ENCODE results near the gene C10orf105.
A peak's percentile ranks its signal among the peaks of the same experiment; 100 is the strongest.

The C10orf105 gene

DNA sequence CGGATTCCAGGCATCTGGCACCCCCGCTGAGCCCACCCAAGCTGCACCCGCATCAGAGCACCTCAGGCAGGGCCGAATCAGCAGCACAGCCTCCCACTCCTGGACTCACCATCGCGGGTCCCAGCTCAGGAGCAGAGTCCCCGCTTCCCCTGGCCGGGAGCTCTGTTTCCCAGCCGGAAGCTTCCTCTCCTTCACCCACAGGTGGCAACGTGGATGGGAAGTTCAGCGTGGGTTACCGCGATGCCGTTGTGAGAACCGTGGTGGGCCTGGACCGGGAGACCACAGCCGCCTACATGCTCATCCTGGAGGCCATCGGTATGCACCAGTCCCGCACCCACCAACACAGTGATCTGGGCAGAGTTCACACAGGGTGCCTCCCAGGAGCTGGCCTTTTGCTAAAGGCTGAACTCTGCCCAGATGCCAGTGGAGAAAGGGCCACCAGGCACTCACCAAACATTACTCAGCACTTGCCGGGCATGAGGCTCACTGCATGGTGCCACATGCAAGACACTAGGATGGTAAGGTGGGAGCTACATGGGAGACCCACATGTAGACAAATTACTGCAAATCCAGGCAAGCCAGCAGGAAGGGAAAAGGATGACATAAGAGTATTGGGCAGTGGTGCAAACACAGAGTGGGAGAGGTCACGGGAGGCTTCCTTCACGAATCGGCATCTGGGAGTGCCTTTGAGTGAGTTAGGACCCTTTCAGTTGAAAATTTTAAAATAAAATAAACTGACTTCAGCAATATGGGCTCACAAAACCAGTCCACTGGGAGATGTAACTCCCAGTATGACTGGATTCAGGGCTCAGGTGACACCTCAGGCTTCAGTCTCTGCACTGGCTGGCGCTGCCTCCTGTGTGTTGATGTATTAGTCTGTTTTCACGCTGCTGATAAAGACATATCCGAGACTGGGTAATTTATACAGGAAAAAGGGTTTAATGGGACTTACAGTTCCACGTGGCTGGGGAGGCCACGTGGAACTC is 10.4 kb downstream of the C10orf105 start:
- H3K27ac ChIP-seq: no peak overlapping the region
- TF ChIP-seq, protein P1, sequence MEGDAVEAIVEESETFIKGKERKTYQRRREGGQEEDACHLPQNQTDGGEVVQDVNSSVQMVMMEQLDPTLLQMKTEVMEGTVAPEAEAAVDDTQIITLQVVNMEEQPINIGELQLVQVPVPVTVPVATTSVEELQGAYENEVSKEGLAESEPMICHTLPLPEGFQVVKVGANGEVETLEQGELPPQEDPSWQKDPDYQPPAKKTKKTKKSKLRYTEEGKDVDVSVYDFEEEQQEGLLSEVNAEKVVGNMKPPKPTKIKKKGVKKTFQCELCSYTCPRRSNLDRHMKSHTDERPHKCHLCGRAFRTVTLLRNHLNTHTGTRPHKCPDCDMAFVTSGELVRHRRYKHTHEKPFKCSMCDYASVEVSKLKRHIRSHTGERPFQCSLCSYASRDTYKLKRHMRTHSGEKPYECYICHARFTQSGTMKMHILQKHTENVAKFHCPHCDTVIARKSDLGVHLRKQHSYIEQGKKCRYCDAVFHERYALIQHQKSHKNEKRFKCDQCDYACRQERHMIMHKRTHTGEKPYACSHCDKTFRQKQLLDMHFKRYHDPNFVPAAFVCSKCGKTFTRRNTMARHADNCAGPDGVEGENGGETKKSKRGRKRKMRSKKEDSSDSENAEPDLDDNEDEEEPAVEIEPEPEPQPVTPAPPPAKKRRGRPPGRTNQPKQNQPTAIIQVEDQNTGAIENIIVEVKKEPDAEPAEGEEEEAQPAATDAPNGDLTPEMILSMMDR (conservative IDR thresholded peaks at IDR 0.05): no peak

DNA sequence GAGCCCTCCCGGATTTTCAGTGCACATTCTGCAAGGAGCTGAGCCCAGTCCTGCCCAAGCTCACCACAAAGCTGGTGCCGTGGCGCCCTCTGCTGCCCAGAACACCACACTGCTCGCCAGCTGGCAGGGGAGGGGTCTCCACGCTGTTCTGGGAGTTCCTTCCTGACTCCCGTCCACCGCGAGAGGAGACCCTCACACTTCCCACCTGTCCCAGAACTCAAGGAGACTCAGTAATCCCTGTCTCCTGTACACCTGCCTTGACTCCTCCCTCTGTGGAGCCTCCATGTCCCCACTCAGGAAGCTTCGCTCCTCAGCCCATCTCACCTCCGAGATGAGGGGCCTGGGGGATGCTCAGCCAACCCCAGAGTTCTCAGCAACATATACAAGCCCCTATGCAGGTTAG is 11.3 kb downstream of the C10orf105 start:
- H3K27ac ChIP-seq: no peak overlapping the region
- TF ChIP-seq, protein P1 (conservative IDR thresholded peaks at IDR 0.05): peak; percentile 90

DNA sequence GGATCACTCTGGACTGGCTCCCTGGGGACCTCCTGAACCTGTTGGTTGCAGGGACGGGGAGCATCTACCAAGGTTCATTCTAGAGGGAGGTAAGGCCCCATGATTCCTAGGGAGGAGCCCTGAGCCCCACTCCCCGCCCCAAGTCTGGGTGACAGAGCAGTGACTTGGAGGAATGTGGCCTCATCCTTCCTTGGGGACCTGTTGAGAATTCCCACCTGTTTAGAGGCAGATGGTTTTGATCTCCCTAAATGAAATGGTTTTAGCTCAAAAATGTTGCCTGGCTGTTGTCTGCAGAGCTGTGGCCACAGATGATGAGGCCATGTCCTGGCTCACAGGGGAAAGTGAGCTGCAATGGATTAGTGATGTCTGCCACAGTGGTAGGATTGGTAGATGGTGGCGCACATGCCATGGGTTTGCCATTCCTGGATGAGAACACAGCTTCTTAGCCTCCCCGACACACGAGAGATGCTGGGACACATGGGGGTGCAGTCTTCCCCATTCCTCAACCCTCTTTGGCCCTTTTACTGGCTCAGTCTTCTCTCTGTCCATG is 12.3 kb downstream of the C10orf105 start:
- TF ChIP-seq, protein P1 (conservative IDR thresholded peaks at IDR 0.05): no peak
- H3K27ac ChIP-seq: no peak overlapping the region

DNA sequence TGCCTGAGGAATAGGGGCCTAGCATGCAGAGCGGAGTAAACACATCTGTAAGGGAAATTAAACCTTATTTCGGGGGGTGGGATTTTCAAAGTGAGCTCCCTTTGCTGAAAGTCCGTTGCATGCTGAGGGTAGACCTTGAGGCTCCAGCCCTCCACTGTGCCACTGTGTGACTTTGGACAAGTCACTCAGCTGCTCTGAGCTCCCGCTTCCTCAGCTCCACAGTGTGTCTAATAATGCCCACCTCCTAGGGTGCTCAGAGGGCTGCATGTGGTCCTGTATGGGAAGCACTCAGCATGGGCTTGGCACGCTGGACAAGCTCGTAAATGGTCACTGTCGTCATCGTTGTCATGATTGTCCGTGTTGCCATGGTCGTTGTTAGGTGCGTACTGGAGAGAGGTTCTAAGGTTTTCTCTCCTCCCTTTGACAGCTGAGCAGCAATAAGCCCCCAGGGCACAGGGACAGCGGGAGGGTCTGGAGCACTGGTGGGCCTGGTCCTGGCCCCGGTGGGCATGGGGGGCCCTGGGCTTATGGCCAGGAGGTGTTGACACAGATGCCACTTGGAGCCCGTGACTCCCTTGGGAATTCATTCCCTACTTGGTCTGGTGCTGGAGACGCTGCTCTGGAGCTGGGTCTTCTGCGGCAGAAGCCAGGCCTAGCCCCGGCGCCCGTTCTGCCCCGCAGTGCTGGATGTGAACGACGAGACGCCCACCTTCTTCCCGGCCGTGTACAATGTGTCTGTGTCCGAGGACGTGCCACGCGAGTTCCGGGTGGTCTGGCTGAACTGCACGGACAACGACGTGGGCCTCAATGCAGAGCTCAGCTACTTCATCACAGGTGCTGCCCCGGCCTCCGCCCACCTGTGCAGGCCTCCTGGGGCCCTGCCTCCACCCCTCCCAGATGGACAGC is 13.1 kb downstream of the C10orf105 start:
- H3K27ac ChIP-seq: no peak overlapping the region
- TF ChIP-seq, protein P1 (conservative IDR thresholded peaks at IDR 0.05): no peak

DNA sequence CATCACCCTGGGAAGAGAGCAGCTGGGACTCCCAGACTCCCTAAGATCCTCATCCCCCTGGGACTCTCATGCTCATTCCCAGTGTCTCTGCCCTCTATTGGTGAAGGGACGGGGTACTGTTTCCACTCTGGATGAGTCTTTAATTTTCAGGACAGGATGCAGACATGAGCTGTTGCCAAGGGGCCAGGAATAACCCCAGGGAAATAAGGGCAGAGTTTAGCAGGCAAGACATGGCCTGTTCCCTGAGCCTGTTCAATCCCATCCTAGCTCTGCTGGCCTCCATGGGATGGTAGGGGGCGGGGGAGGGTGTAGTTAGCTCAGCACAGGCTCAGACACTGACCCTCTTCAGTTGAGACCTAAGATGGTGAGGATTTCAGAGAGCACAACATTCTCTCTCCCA is 14.0 kb downstream of the C10orf105 start:
- no peak overlapping the region for H3K27ac ChIP-seq
- TF ChIP-seq, protein P1 (conservative IDR thresholded peaks at IDR 0.05): no peak

DNA sequence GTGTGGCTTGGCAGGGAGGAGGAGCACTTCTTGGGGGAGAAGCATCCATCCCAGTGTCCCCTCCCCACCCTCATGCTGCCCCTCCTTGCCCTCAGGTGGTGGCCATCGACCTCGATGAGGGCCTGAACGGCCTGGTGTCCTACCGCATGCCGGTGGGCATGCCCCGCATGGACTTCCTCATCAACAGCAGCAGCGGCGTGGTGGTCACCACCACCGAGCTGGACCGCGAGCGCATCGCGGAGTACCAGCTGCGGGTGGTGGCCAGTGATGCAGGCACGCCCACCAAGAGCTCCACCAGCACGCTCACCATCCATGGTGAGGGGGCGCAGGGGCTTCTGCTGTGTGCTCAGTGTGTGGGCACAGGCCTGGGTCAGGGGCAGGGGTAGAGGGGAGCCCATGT is 14.8 kb downstream of the C10orf105 start:
- no peak overlapping the region for H3K27ac ChIP-seq
- TF ChIP-seq, protein P1 (conservative IDR thresholded peaks at IDR 0.05): no peak

DNA sequence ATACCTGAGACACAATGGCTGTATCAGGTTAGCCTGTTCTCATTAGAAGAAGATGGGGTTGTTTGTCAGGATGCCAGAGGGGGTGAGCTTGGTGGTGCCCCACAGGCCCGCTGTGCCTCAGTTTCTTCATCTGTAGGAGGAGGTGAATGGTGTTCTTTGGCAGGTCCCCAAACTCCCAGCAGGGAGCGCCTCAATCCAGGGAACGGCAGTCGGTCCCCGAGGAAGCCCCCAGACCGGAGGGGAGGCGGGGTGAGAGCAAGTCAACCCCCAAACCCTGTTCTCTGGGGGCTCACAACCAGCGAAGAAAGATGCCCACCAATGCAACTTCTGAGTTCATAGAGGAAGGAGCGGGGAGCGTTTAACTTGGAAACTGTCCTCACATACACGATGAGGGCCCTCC is 16.0 kb downstream of the C10orf105 start:
- TF ChIP-seq, protein P1 (conservative IDR thresholded peaks at IDR 0.05): no peak
- H3K27ac ChIP-seq: no peak overlapping the region

Data from VCaP (cell line).